ENCODE results near the gene STRBP. TPM values are rescaled to one million over a fixed set of nuclear protein-coding genes. Genes with fewer than 3 reads are reported as not detected.

Gene STRBP
- total and polyA plus RNA-seq, 2 of the 8 experiments (the other 6 are each of a cell fraction or from before 2014, with no cell fraction given) = 29.7 to 105 TPM

GRCh38 chr9:123162791-123163345 is 105.5 kb downstream of the STRBP start:
- Histone ChIP-seq H3K23ac (ENCODE audit: insufficient read length) (no peak overlapping the region), H2BK12ac (ENCODE audit: low read depth, low read length) (no peak overlapping the region), H3K14ac (ENCODE audit: insufficient read length) (no peak overlapping the region), H2AK5ac (ENCODE audit: low read depth, low read length) (no peak overlapping the region), H3K27ac (ENCODE audit: low read depth, low read length) (no peak overlapping the region), H3K9ac (replicated peaks in 1 of 4; ENCODE audit: extremely low read depth in 1 of 4, low read depth in 3 of 4, low read length in 3 of 4) (no peak overlapping the region), H3K23me2 (ENCODE audit: low read depth, low read length) (no peaks in the 10 kb centered on the region), H3K4me3 (ENCODE audit: extremely low read depth in 1 of 4, insufficient read depth in 2 of 4, low read depth in 3 of 4, low read length in 4 of 4) (no peak overlapping the region), H3K79me2 (ENCODE audit: control insufficient read depth in 1 of 2, insufficient read depth in 2 of 2, low read length in 2 of 2) (no peaks in the 10 kb centered on the region), H3K4me1 (replicated peaks in 1 of 4; ENCODE audit: control insufficient read depth in 3 of 4, insufficient read depth in 4 of 4, low read length in 3 of 4) (no peaks in the 10 kb centered on the region), H4K91ac (replicated peaks; ENCODE audit: insufficient read length, low read length) (no peak overlapping the region), H3K27me3 (replicated peaks in 1 of 4; ENCODE audit: control insufficient read depth in 3 of 4, extremely low read depth in 1 of 4, insufficient read depth in 3 of 4, low read length in 3 of 4) (no peaks in the 10 kb centered on the region), H3K36me3 (ENCODE audit: control insufficient read depth in 2 of 4, insufficient read depth in 4 of 4, low read length in 3 of 4) (peaks cover 0 to 6% (median 0%) of the 10 kb centered on the region in 4 experiments; a peak in 3 of 8 replicates), H2BK20ac (ENCODE audit: low read length) (no peak overlapping the region), H3K4me2 (ENCODE audit: insufficient read depth in 1 of 2, low read depth in 2 of 2, low read length in 2 of 2) (no peak overlapping the region), H4K5ac (ENCODE audit: insufficient read length, low read depth, low read length) (no peak overlapping the region), H4K20me1 (replicated peaks in 1 of 2; ENCODE audit: control insufficient read depth in 1 of 2, insufficient read depth in 2 of 2, low read length in 2 of 2) (no peaks in the 10 kb centered on the region), H2BK15ac (ENCODE audit: low read length) (no peak overlapping the region), H3K79me1 (ENCODE audit: low read depth, low read length) (no peaks in the 10 kb centered on the region; the same call in 1 of the 2 replicates), H4K8ac (ENCODE audit: extremely low read depth, insufficient read depth, low read length) (no peak overlapping the region), H3K9me3 (ENCODE audit: insufficient read depth in 2 of 2, low read depth in 1 of 2, low read length in 1 of 2) (no peaks in the 10 kb centered on the region), H2AFZ (ENCODE audit: low read length) (no peak overlapping the region), H3K18ac (ENCODE audit: extremely low read depth, low read length) (no peak overlapping the region), H3K56ac (replicated peaks; ENCODE audit: insufficient read length, low read depth, low read length) (no peak overlapping the region), H2BK120ac (replicated peaks; ENCODE audit: low read depth, low read length) (no peak overlapping the region), H2BK5ac (ENCODE audit: low read depth, low read length) (no peak overlapping the region), H3K4ac (replicated peaks; ENCODE audit: insufficient read length, low read depth, low read length) (no peak overlapping the region)
- ChIA-PET POLR2A (ENCODE audit: partially characterized antibody) (interaction anchor here (1.9 kb wide), 1 partner anchor 12 kb away, joined by 9 read pairs; no protein-coding TSS in a partner anchor), CTCF (ENCODE audit: partially characterized antibody) (interaction anchor here (0.9 to 2.3 kb wide), 2 partner anchors 186 to 187 kb away, joined by 3 to 6 read pairs; no protein-coding TSS in a partner anchor)
- 89% methylated on average over 2 of the region's 2 CpGs; no CpG with 5 or more reads in 1 of the 2 experiments for WGBS, 2 experiments (ENCODE audit: extremely low coverage in 1 of 2, insufficient coverage in 1 of 2, insufficient read length in 1 of 2, insufficient replicate concordance in 2 of 2, low coverage in 1 of 2, low lambda C conversion rate in 2 of 2, missing lambda C conversion rate in 1 of 2)
- FAIRE-seq (no peak), DNase-seq (ENCODE audit: low read depth in 1 of 2, low spot score in 2 of 2) (no peak)
- TF ChIP-seq GTF2F1 (IDR thresholded peaks at IDR 0.05; ENCODE audit: borderline replicate concordance, low read depth, low read length) (no peak), SAP30 (IDR thresholded peaks at IDR 0.05; ENCODE audit: insufficient read depth, insufficient replicate concordance, low read length) (no peak), RAD21 (IDR thresholded peaks at IDR 0.05 in 1 of 2, conservative IDR thresholded peaks at IDR 0.05 in 1 of 2; ENCODE audit: low read depth in 2 of 2, low read length in 2 of 2) (no peak), SIX5 (IDR thresholded peaks at IDR 0.05; ENCODE audit: low read depth, low read length) (no peak), SP4 (IDR thresholded peaks at IDR 0.05; ENCODE audit: low read length) (no peak), RFX5 (IDR thresholded peaks at IDR 0.05; ENCODE audit: borderline replicate concordance, low read depth, low read length) (no peak), CREB1 (IDR thresholded peaks at IDR 0.05) (no peak), BACH1 (IDR thresholded peaks at IDR 0.05; ENCODE audit: low read length) (no peak), GABPA (IDR thresholded peaks at IDR 0.05; ENCODE audit: borderline replicate concordance, insufficient read depth, low read length) (no peak)

Data from H1 (cell line).